Bronchial epithelial cell (primary cell): ENCODE measurements around the gene CAPN7. TPM values are rescaled to one million over a fixed set of nuclear protein-coding genes. Genes with fewer than 3 reads are reported as not detected.

Experiments used
- DNase-seq: peaks from one replicate; pipeline ENCODE4 v3.0.0-alpha.2; 2010; ENCODE audit warnings: low read depth
- FAIRE-seq: peaks from 2 replicates; lab custom pipeline; 2011; peaks lifted over from hg19 to GRCh38; lab: Jason Lieb, UNC
- H3K27me3 ChIP-seq: 2 replicates; pipeline ENCODE4 v1.5.1; 2011; ENCODE audit warnings: low read length; ENCODE audit not compliant: control insufficient read depth, insufficient read depth
- H3K36me3 ChIP-seq: 2 replicates; pipeline ENCODE4 v1.5.1; 2011; ENCODE audit warnings: low read length; ENCODE audit not compliant: control insufficient read depth, insufficient read depth
- H3K4me3 ChIP-seq: 2 replicates; pipeline ENCODE4 v1.5.1; 2011; ENCODE audit warnings: mild to moderate bottlenecking, low read depth, low read length, control low read depth
- CTCF ChIP-seq: IDR thresholded peaks from 2 replicates; pipeline ENCODE4 v1.5.1; 2011; ENCODE audit warnings: mild to moderate bottlenecking, moderate library complexity, low read length, control low read depth, inconsistent platforms; ENCODE audit not compliant: insufficient read depth, severe bottlenecking
- total RNA-seq: library from RNA; depleted of rRNA; stranded (reverse); fragments of >200 nt; gene quantifications from 2 replicates; pipeline ENCODE4 v1.2.1, GENCODE V29; 2014

Gene CAPN7
- total RNA-seq, 1 donor from 2014 or later, result 34.2 TPM

- TF ChIP-seq CTCF, result no peak
- H3K27me3 ChIP-seq, result no peaks in the 10 kb centered on the region
- DNase-seq, result no peak
- no peak for FAIRE-seq
- H3K4me3 ChIP-seq, result no peak overlapping the region
- H3K36me3 ChIP-seq, result no peaks in the 10 kb centered on the region
Measured at GRCh38 chr3:15288331-15289035, 82.4 kb downstream of the CAPN7 start.

GRCh38 chr3:15289661-15290060 is 83.6 kb downstream of the CAPN7 start:
- Histone ChIP-seq H3K4me3 (no peak overlapping the region), H3K36me3 (no peaks in the 10 kb centered on the region), H3K27me3 (no peaks in the 10 kb centered on the region)
- FAIRE-seq, result no peak
- TF ChIP-seq CTCF, result no peak
- no peak for DNase-seq

DNA sequence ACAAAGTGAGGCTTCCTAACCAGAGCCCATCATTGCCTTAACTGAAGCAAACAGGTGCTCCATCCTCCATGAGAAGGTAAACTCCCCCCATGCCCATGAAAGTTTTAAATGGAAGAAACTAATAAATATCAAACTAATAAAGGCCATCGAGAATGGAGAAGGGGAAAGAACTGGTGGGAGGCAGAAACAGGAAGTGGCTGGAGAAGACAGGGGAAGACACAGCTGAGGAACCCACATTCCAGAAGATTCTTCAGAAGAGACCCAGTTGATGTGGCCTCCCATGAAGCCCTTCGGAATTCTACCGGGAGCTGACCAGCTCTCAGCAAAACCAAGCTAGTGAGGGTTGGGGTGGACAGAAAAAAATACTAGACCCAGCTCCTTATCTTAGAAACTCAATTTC is 84.7 kb downstream of the CAPN7 start:
- no peak overlapping the region for H3K4me3 ChIP-seq
- FAIRE-seq (no peak), DNase-seq (no peak)
- no peaks in the 10 kb centered on the region for H3K36me3 ChIP-seq
- no peak for TF ChIP-seq CTCF
- H3K27me3 ChIP-seq, result no peaks in the 10 kb centered on the region

- Histone ChIP-seq H3K27me3 (no peaks in the 10 kb centered on the region), H3K36me3 (no peaks in the 10 kb centered on the region), H3K4me3 (no peak overlapping the region)
- FAIRE-seq (no peak), DNase-seq (no peak)
- TF ChIP-seq CTCF, result no peak
Measured at GRCh38 chr3:15291589-15292541, 85.8 kb downstream of the CAPN7 start.

DNA sequence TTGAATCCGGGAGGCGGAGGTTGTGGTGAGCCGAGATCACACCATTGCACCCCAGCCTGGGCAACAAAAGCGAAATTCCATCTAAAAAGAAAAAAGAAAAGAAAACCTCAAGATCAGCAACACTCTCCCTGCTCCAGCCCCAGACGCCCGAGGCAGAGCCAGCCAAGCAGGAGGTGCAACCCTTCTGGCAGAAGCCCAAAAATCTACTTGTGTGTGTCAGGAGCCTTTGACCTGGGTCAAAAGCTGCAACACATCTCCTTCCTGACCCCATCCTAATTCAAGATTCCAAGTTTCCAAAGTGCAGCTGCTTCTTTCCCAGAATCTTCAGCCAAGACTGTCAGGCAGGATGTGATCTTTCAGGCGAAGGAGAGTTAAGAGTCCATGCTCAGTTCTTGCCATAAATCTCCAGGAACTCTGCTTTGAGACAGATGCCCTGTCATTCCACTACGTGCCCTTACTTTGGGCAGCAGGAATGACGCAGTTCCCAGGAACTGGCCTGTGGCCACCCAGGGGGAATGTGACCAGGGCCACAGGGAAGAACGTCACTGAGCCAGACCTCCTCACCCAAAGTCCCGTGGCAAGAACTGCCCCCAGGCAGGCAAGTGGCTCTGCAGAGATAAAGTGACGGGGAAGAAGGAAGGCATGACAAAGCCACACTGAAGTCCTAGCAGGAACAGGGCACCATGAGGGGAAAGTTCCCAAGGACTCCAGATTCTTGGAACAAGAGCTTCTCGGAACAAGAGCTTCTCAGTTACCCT is 86.9 kb downstream of the CAPN7 start:
- DNase-seq, result no peak
- FAIRE-seq, result no peak
- TF ChIP-seq CTCF, result no peak
- no peaks in the 10 kb centered on the region for H3K36me3 ChIP-seq
- H3K4me3 ChIP-seq, result no peak overlapping the region
- H3K27me3 ChIP-seq, result no peaks in the 10 kb centered on the region
